Right lung (tissue), 5 donors: Measurements from ENCODE around the gene SHMT1. TPM values are rescaled to one million over a fixed set of nuclear protein-coding genes. Genes with fewer than 3 reads are reported as not detected.
A peak's percentile ranks its signal among the peaks of the same experiment; 100 is the strongest.
"Not testable (repeated sequence)": the region's sequence is repeated elsewhere in the genome, so short reads cannot be mapped to it uniquely, and the experiment has no call there.

Experiments used
- DNase-seq, 2 donors: peaks; one replicate each; pipeline ENCODE4 v3.0.0-alpha.2; 2013
- polyA plus RNA-seq, 5 donors: library from polyadenylated mRNA; unstranded; fragments of 120-200 nt; gene quantifications; one replicate each; pipeline versions ENCODE4 v1.2.1 to v1.2.3, GENCODE V29; 2013; ENCODE audit warnings: inconsistent platforms in 1 of 5, low replicate concordance in 1 of 5; ENCODE audit not compliant: insufficient read length in 5 of 5, insufficient read depth in 1 of 5

SHMT1 gene
- polyA plus RNA-seq, 5 donors = 22.3 to 27.9 (median 24.2) TPM

DNA sequence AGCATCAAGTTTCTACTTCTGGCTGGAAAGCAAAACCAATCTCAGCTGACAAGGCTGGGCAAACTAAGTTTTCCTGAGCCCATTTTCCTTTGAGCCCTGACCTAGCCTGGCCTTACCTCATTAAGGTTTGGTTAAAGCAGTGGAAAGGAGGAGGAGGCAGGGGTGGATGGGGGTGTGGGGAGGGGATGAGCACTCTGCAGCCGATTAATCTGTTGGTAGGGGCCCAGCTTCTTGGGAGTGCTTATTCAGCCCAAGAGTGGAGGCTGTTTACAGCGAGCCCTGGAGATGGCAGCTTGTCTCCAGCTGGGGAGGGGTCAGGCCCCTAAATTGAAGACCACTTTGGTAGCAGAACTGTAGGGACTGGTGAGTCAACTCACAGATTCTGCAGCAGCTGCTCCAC lies 36.3 kb downstream of the SHMT1 start:
- DNase-seq = no peak

DNA sequence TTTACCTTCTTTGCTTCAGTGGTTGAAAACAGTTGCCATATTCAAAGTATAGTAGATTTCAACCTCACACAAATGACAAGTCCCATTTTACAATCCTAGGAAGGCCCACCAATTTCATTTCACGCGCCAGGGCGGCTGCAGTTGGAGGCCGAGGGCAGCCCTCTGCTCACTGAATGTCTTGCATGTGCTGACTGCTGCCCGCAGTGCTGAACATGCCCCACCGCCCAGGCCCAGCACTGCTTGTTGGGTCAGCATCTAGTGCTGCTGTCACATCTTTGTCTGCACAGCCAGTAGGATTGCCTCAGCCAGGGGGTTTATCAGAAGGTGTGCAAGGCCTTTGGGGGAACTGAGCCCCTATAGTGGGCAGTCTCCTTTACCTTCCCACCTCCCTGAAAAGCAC lies 36.8 kb downstream of the SHMT1 start:
- DNase-seq = no peak

GRCh38 chr17:18326039-18326438 lies 37.3 kb downstream of the SHMT1 start:
- DNase-seq = no peak

- DNase-seq = no peak
Measured at GRCh38 chr17:18324140-18325050, 39.0 kb downstream of the SHMT1 start.

- no peak for DNase-seq
Measured at GRCh38 chr17:18323507-18324139, 39.7 kb downstream of the SHMT1 start.

DNA sequence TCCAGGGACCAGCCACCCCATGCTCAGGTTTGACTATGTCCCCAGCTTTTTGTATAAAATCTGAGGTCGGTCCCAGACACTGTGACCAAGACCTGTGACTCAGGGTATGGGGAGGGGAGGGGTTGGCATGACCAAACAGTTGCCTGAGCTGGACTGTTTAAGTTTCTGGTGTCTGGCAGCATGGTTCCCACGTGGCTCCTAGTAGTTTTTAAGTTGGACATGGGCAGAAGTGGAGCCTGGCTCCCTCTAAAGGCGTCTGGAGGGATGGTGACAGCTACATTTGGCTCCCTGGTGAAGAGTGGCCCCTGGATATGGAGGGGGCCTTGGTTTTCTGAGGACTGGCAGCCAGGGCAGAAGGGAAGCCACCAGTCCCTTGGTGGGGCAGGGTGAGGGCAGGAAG lies 40.3 kb downstream of the SHMT1 start:
- DNase-seq = no peak

GRCh38 chr17:18322522-18322921 lies 40.8 kb downstream of the SHMT1 start:
- DNase-seq = no peak

DNA sequence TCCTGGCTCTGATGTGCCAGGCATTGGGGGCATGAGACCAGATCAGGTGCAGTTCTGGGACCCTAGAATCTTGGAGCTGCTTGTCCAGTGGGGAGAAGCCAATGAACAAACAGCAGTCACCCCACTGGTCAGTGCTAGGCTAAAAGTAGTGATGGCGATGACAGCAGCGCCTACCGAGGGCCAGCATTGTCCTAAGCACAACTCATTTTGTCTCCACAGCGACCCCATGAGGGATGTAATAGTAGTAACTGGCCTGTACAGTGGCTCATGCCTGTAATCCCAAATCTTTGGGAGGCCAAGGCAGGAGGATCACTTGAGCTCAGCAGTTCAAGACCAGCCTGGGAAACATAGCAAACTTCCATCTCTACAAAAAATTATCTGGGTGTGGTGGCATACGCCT lies 42.0 kb downstream of the SHMT1 start:
- DNase-seq = no peak

- no peak for DNase-seq
Measured at GRCh38 chr17:18320301-18320700, 43.0 kb downstream of the SHMT1 start.

GRCh38 chr17:18319604-18320256 lies 43.6 kb downstream of the SHMT1 start:
- DNase-seq = peak in 1 of 2 donors; percentile 9

DNA sequence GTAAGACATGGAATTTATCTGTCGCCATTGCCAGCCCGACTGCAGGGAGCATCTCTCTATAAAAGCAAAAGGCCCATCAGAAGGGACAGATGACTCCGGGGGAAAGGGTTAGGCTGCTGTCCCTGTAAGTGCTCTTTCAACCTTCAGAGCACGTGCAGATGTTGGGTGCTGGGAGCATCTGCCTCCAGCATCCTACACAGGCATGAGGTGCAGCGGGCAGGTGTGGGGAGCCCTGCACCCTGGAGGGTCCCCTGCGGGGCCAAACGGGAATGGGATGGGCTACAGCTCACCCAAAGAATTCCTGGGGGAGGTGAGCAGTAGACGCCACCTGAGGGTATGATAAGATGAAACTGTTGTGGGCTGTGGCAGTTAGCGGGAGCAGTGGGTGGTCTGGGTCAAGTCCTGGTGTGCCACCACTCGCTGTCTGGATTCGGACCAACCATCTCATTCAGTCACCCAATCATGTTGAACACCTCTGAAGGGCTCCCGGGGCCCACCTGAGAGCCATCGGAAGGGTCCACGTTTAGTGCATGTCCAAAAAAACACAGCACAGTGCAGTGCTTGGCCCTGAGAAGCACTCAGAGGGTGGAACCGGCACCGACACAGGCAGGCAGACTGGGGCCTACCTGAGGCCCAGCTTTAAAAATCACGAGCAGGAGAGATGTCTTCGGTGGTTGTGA lies 44.4 kb downstream of the SHMT1 start:
- no peak for DNase-seq

DNA sequence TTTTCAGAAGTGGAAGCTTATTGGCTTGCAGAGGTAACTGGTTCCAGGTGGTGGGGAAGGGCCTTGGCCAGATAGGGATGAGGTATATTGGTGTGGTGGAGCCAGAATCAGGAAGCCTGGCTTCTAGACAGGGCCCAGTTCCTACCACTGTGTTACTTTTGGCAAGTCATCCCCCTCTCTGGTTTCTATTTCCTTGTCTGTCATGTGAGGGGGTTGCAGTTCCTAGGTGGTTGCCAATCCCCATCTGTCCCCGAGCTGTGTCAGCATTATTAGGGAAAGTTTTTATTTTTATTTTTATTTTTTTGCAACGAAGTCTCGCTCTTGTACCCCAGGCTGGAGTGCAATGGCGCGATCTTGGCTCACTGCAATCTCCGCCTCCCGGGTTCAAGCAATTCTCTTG lies 45.2 kb downstream of the SHMT1 start:
- no peak for DNase-seq

DNA sequence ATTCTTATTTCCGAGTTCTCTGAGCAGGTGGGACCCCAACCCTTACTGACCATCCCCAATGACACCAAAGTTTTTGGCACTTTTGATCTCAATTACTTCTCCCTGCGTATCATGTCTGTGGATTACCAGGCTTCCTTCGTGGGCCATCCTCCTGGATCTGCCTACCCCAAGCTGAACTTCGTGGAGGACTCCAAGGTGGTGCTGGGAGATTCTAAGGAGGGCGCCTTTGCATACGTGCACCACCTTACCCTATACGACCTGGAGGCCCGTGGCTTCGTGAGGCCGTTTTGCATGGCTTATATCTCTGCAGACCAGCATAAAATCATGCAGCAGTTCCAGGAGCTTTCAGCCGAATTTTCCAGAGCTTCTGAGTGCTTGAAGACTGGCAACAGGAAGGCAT lies 47.4 kb downstream of the SHMT1 start:
- no peak for DNase-seq

- no peak for DNase-seq
Measured at GRCh38 chr17:18315562-18315922, 47.8 kb downstream of the SHMT1 start.

GRCh38 chr17:18314731-18315561 lies 48.4 kb downstream of the SHMT1 start, which contains the start of the genes SMCR8 and TOP3A:
TSS of gene SMCR8 (plus strand) at chr17:18315293. CDS start at chr17:18315790, 497 bp downstream.
TSS of gene TOP3A (minus strand) at chr17:18314994. CDS start at chr17:18314778, 216 bp downstream.
- DNase-seq = peak; percentile 96 to 98

DNA sequence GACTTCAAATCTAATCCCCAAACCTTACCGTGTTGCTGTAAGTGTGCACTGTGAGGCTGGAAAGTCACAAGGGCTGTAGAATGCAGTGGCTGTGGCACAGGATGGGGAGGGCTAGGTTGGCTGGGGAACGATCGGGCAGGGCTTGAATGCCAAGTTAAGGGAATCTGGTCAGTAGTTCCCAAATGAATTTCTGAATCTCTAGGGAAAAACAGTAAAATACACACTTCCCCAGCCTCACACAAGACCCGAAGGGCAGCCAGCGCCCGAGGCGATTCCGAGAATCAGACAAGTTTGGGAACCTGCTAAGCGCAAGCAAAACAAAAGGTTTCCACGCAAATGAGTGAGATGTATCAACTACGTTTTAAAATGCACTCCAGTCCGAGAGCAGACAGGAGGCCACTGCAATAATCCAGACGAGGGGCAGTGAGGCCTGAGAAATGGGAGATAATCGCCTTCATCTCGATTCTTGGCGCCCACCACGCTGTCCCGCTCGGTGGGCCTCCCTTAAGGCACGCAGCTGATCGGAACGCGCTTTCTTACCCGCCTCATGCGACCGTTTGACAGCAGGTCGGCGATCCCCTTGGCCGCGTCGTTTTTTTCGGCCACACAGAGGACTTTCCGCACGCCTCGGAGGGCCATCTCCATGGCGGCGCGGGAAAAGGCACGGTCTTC lies 49.2 kb downstream of the SHMT1 start:
- DNase-seq = no peak

- DNase-seq = no peak
Measured at GRCh38 chr17:18309202-18309601, 54.1 kb downstream of the SHMT1 start.

GRCh38 chr17:18303206-18303605 lies 60.1 kb downstream of the SHMT1 start:
- DNase-seq = not testable (repeated sequence)

DNA sequence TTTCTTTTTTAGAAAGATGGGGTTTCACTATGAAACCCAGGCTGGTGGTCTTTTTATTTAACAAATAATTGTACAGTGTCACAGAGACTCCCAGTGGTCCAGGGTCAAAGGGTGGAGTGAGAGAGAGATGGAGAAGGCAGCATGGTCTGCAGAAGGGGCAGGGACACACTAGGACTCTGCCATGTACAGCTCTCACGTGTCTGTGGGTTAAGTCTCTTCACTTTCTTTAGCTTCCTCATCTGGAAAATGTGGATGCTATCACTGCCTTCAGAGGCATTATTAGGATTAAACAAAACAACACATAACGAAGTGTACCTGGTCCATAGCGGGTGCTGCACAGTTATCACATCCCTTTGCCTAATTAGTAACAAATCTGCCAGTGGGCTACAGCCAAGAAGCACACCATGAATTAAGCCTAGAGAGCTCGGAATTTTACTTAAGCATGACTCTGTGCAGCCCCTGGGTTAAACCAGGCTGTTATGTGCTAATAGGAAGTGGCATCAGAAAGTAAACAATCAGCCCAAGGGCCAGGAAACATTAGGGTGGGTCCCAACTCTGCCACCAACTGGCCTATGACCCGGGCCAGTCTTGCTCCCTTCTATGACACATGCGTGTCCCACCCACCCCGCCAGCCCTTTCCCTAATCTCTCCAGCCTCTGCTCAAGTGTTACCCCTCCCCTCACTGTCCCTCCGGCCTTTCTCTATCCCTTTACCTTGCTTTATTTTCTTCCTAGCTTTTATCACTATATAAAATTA lies 62.4 kb downstream of the SHMT1 start:
- DNase-seq = no peak

DNA sequence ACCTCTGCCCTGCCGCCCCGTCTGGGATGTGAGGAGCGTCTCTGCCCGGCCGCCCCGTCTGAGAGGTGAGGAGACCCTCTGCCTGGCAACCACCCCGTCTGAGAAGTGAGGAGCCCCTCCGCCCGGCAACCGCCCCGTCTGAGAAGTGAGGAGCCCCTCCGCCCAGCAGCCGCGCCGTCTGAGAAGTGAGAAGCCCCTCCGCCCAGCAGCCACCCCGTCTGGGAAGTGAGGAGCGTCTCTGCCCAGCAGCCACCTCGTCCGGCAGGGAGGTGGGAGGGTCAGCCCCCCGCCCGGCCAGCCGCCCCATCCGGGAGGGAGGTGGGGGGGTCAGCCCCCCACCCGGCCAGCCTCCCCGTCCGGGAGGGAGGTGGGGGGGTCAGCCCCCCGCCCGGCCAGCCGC lies 65.3 kb downstream of the SHMT1 start:
- DNase-seq = not testable (repeated sequence)
